Keratinocyte (primary cell): ENCODE results near the gene ELOVL6.

Source experiments
- CTCF ChIP-seq, 3 experiments: IDR thresholded peaks in 1 of 3; conservative IDR thresholded peaks in 1 of 3; optimal IDR thresholded peaks in 1 of 3; 2 replicates in 2 of 3; 3 replicates in 1 of 3; pipeline versions ENCODE3 to v1.5.1; 2011; ENCODE audit warnings: low read length in 3 of 3, mild to moderate bottlenecking in 3 of 3, moderate library complexity in 2 of 3, control low read depth in 1 of 3, inconsistent platforms in 1 of 3; ENCODE audit not compliant: insufficient read depth in 2 of 3; ENCODE audit errors: extremely low read depth in 1 of 3
- EZH2 ChIP-seq: IDR thresholded peaks from one replicate; pipeline ENCODE4 v1.6.1; 2012; ENCODE audit warnings: inconsistent platforms, mild to moderate bottlenecking, low read length, moderate library complexity

- no peak for TF ChIP-seq EZH2
- no peak for TF ChIP-seq CTCF (optimal IDR thresholded peaks at IDR 0.05 in 1 of 3, IDR thresholded peaks at IDR 0.05 in 1 of 3, conservative IDR thresholded peaks at IDR 0.05 in 1 of 3; ENCODE audit: extremely low read depth in 1 of 3, insufficient read depth in 2 of 3, low read length in 3 of 3)
Measured at GRCh38 chr4:110160618-110161017, 37.8 kb downstream of the ELOVL6 start.
